ENCODE measurements around the gene OTUD7B.

GRCh38 chr1:150022357-150022756 is 11.8 kb upstream of the OTUD7B start:
- TF ChIP-seq CTCF (IDR thresholded peaks at IDR 0.05) (no peak), POLR2A (IDR thresholded peaks at IDR 0.05) (no peak)

Measured in adrenal gland (tissue), 5 donors.